Keratinocyte (primary cell): Measurements from ENCODE around the gene UCHL5. TPM values are rescaled to one million over a fixed set of nuclear protein-coding genes. Genes with fewer than 3 reads are reported as not detected.

ENCODE experiments used
- DNase-seq: peaks from one replicate; pipeline ENCODE4 v3.0.0-alpha.2; 2011; ENCODE audit warnings: low read depth, missing footprints, low spot score
- FAIRE-seq: peaks from 2 replicates; lab custom pipeline; 2011; peaks lifted over from hg19 to GRCh38; lab: Jason Lieb, UNC
- H2AFZ ChIP-seq: 2 replicates; pipeline ENCODE4 v1.6.0; 2012; ENCODE audit warnings: low read length, control low read depth, inconsistent platforms; ENCODE audit not compliant: control insufficient read depth
- H3K27ac ChIP-seq: 2 replicates; pipeline ENCODE4 v1.5.1; 2011; ENCODE audit warnings: low read length; ENCODE audit not compliant: control insufficient read depth, insufficient read depth
- H3K27me3 ChIP-seq: 3 replicates; pipeline ENCODE4 v1.6.0; 2011; ENCODE audit warnings: low read length; ENCODE audit not compliant: control insufficient read depth, insufficient read depth; ENCODE audit errors: extremely low read depth
- H3K36me3 ChIP-seq, 2 experiments: 2 replicates in 1 of 2; 3 replicates in 1 of 2; pipeline ENCODE4 v1.5.1; 2011; ENCODE audit warnings: low read length in 2 of 2, mild to moderate bottlenecking in 1 of 2; ENCODE audit not compliant: control insufficient read depth in 2 of 2, insufficient read depth in 2 of 2; ENCODE audit errors: extremely low read depth in 1 of 2
- H3K4me1 ChIP-seq: 3 replicates; pipeline ENCODE4 v1.5.1; 2011; ENCODE audit warnings: low read length; ENCODE audit not compliant: control insufficient read depth, insufficient read depth; ENCODE audit errors: extremely low read depth
- H3K4me2 ChIP-seq: 3 replicates; pipeline ENCODE4 v1.6.0; 2011; ENCODE audit warnings: low read depth, low read length; ENCODE audit not compliant: control insufficient read depth, insufficient read depth; ENCODE audit errors: extremely low read depth
- H3K4me3 ChIP-seq, 3 experiments: fragments of 200-600 bp in 1 of 3; sonication (generic) in 1 of 3; 2 replicates in 2 of 3; 3 replicates in 1 of 3; pipeline ENCODE4 v1.5.1; 2011 to 2016; ENCODE audit warnings: low read length in 3 of 3, mild to moderate bottlenecking in 3 of 3, control low read depth in 2 of 3, inconsistent platforms in 1 of 3, low read depth in 1 of 3, mixed read lengths in 1 of 3, mixed run types in 1 of 3, moderate library complexity in 1 of 3; ENCODE audit not compliant: control insufficient read depth in 2 of 3, insufficient read depth in 2 of 3; ENCODE audit errors: extremely low read depth in 1 of 3
- H3K79me2 ChIP-seq: 2 replicates; pipeline ENCODE4 v1.6.0; 2012; ENCODE audit warnings: low read length; ENCODE audit not compliant: control insufficient read depth, insufficient read depth
- H3K9ac ChIP-seq: 3 replicates; pipeline ENCODE4 v1.6.0; 2011; ENCODE audit warnings: low read length; ENCODE audit not compliant: control insufficient read depth, insufficient read depth; ENCODE audit errors: extremely low read depth
- H3K9me1 ChIP-seq: 3 replicates; pipeline ENCODE4 v1.6.0; 2011; ENCODE audit warnings: low read length; ENCODE audit not compliant: control insufficient read depth, insufficient read depth; ENCODE audit errors: extremely low read depth
- H3K9me3 ChIP-seq: 2 replicates; pipeline ENCODE4 v1.5.1; 2012; ENCODE audit warnings: low read depth, low read length; ENCODE audit not compliant: control insufficient read depth
- H4K20me1 ChIP-seq: 3 replicates; pipeline ENCODE4 v1.6.0; 2011; ENCODE audit warnings: low read length; ENCODE audit not compliant: control insufficient read depth, insufficient read depth; ENCODE audit errors: extremely low read depth
- CTCF ChIP-seq, 3 experiments: IDR thresholded peaks in 1 of 3; conservative IDR thresholded peaks in 1 of 3; optimal IDR thresholded peaks in 1 of 3; 2 replicates in 2 of 3; 3 replicates in 1 of 3; pipeline versions ENCODE3 to v1.5.1; 2011; ENCODE audit warnings: low read length in 3 of 3, mild to moderate bottlenecking in 3 of 3, moderate library complexity in 2 of 3, control low read depth in 1 of 3, inconsistent platforms in 1 of 3; ENCODE audit not compliant: insufficient read depth in 2 of 3; ENCODE audit errors: extremely low read depth in 1 of 3
- EZH2 ChIP-seq: IDR thresholded peaks from one replicate; pipeline ENCODE4 v1.6.1; 2012; ENCODE audit warnings: inconsistent platforms, mild to moderate bottlenecking, low read length, moderate library complexity
- dilution Hi-C: fragments of 300-500 bp; cut with MboI; formaldehyde crosslinking; loops from one replicate; pipeline ENCODE4 v1.7.0; 2020; ENCODE audit warnings: low sequenced_read_pairs; ENCODE audit not compliant: extremely low pct_ligation_motif_present
- polyA plus RNA-seq, 5 experiments: library from polyadenylated mRNA; depleted of rRNA in 3 of 5; stranded (reverse) in 3 of 5; stranded (forward) in 1 of 5; unstranded in 1 of 5; fragments of >200 nt; gene quantifications; 1 replicate in 1 of 5; 2 replicates in 3 of 5; 3 replicates in 1 of 5; pipeline versions ENCODE4 v1.2.1 to v1.2.3, GENCODE V29; 2011 to 2012; ENCODE audit warnings: missing spikeins in 2 of 5, low read depth in 1 of 5, low replicate concordance in 1 of 5

The UCHL5 gene
- polyA plus RNA-seq, 1 donor (not counting 4 experiments of a cell fraction or from before 2014, with no cell fraction given): 53.7 TPM

- FAIRE-seq (no peak), DNase-seq (no peak)
- H3K9me1 ChIP-seq: no peaks in the 10 kb centered on the region
- H3K27me3 ChIP-seq: no peaks in the 10 kb centered on the region
- no peak overlapping the region for H3K4me2 ChIP-seq
- no peak overlapping the region for H3K27ac ChIP-seq
- H3K4me3 ChIP-seq: no peak overlapping the region
- H3K79me2 ChIP-seq: peaks cover 24% of the 10 kb centered on the region
- TF ChIP-seq CTCF (optimal IDR thresholded peaks at IDR 0.05 in 1 of 3, IDR thresholded peaks at IDR 0.05 in 1 of 3, conservative IDR thresholded peaks at IDR 0.05 in 1 of 3; ENCODE audit: extremely low read depth in 1 of 3, insufficient read depth in 2 of 3, low read length in 3 of 3) (no peak), EZH2 (no peak)
- no peaks in the 10 kb centered on the region for H3K9me3 ChIP-seq
- dilution Hi-C loops: no loop called here
- H3K36me3 ChIP-seq: peaks cover 8 to 10% of the 10 kb centered on the region in 2 experiments
- H2AFZ ChIP-seq: no peak overlapping the region
- peaks cover 8% of the 10 kb centered on the region for H3K4me1 ChIP-seq
- no peak overlapping the region for H3K9ac ChIP-seq
- no peaks in the 10 kb centered on the region for H4K20me1 ChIP-seq
Observed at GRCh38 chr1:193102662-193103061, 43.5 kb upstream of the UCHL5 start.

- TF ChIP-seq CTCF (optimal IDR thresholded peaks at IDR 0.05 in 1 of 3, IDR thresholded peaks at IDR 0.05 in 1 of 3, conservative IDR thresholded peaks at IDR 0.05 in 1 of 3; ENCODE audit: extremely low read depth in 1 of 3, insufficient read depth in 2 of 3, low read length in 3 of 3): no peak
- no peak for TF ChIP-seq EZH2
- Histone ChIP-seq H3K4me1 (no peaks in the 10 kb centered on the region), H3K27ac (no peak overlapping the region), H3K9me1 (no peaks in the 10 kb centered on the region), H3K4me3 (no peak overlapping the region), H3K4me2 (no peak overlapping the region), H3K9ac (no peak overlapping the region), H4K20me1 (no peaks in the 10 kb centered on the region), H3K9me3 (no peaks in the 10 kb centered on the region), H3K27me3 (no peaks in the 10 kb centered on the region), H2AFZ (no peak overlapping the region), H3K36me3 (peaks cover 2 to 8% of the 10 kb centered on the region in 2 experiments), H3K79me2 (no peaks in the 10 kb centered on the region)
- FAIRE-seq (no peak), DNase-seq (no peak)
- dilution Hi-C loops: no loop called here
Observed at GRCh38 chr1:193094112-193094511, 35.0 kb upstream of the UCHL5 start.
